Measurements from ENCODE around the gene CAPN1.

DNA sequence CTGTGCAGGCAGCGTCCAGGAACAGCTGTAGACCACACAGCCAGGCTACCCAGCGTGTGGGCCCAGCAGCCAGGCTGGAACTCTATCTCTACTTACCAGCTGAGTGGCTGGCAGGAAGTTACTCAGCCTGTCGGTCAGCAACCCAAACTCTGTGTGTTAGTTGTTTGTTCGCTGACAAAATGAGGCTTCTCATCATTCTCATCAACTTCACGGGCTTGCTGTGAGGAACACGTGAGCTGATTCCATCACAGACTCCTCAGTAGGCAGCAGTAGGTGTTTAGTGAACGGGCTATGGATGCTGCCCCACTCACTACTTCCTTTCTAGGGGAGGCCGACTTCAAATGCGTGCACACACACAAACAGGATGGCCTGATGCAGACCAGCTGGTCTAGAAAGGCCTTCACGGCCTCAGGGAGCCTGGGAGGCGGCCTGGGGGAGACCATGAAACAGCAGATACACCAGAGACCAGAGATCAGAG, 12.5 kb upstream of the CAPN1 start:
- TF ChIP-seq, protein P1, sequence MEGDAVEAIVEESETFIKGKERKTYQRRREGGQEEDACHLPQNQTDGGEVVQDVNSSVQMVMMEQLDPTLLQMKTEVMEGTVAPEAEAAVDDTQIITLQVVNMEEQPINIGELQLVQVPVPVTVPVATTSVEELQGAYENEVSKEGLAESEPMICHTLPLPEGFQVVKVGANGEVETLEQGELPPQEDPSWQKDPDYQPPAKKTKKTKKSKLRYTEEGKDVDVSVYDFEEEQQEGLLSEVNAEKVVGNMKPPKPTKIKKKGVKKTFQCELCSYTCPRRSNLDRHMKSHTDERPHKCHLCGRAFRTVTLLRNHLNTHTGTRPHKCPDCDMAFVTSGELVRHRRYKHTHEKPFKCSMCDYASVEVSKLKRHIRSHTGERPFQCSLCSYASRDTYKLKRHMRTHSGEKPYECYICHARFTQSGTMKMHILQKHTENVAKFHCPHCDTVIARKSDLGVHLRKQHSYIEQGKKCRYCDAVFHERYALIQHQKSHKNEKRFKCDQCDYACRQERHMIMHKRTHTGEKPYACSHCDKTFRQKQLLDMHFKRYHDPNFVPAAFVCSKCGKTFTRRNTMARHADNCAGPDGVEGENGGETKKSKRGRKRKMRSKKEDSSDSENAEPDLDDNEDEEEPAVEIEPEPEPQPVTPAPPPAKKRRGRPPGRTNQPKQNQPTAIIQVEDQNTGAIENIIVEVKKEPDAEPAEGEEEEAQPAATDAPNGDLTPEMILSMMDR (conservative IDR thresholded peaks at IDR 0.05 in 1 of 2, IDR thresholded peaks at IDR 0.05 in 1 of 2; ENCODE audit: low read depth in 1 of 2, low read length in 2 of 2): no peak
- TF ChIP-seq EZH2 (IDR thresholded peaks at IDR 0.05; ENCODE audit: low read length, missing control alignments): no peak
